ENCODE measurements around the gene CMTM5.

- TF ChIP-seq CTCF (IDR thresholded peaks at IDR 0.05) (no peak), POLR2A (IDR thresholded peaks at IDR 0.05) (no peak), POLR2AphosphoS5 (IDR thresholded peaks at IDR 0.05) (no peak)
These were observed 30.0 kb downstream of the CMTM5 start for GRCh38 chr14:23406725-23407355.

Data from stomach (tissue), 4 donors.